WTC11 (cell line): Measurements from ENCODE around the gene ANGPTL2.

Source experiments
- CREB1 ChIP-seq: sonication (generic); formaldehyde crosslinking; IDR thresholded peaks from 2 replicates; pipeline ENCODE4 v1.8.0; 2023; ENCODE audit warnings: mild to moderate bottlenecking, missing genetic modification reagents
- MLX ChIP-seq: sonication (generic); formaldehyde crosslinking; IDR thresholded peaks from 2 replicates; pipeline ENCODE4 v1.8.1; 2023; ENCODE audit warnings: mild to moderate bottlenecking, missing genetic modification reagents, moderate library complexity
- TF ChIP-seq, protein P1 (sequence below): sonication (generic); formaldehyde crosslinking; IDR thresholded peaks from 2 replicates; pipeline ENCODE4 v1.8.0; 2022; ENCODE audit warnings: mild to moderate bottlenecking, missing genetic modification reagents
- TF ChIP-seq, protein P2 (sequence below): fragments of 200-600 bp; IDR thresholded peaks from 2 replicates; pipeline ENCODE4 v1.8.0; 2022; ENCODE audit warnings: antibody characterized with exemption

DNA sequence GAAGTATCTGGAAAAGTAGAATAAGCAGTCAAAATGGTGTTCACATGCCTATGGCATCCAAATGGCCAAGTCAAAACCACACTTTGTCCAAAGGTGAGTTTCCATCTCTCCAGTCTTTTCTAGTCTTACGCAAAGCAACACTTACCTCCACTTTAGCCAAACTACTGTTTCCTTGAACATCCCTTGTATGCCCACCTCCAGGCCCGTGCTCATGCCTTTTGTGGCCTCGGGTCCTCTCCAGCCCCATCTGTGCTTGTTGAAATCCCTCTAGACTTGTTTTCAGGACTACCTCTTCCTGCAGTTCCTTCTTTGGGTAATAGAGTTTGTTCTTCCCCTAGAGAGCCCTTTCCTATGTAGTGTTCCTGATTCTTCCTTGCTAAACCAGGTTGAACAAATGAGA, 61.0 kb downstream of the ANGPTL2 start:
- no peak for TF ChIP-seq CREB1 (CRISPR knock-in tag)
- TF ChIP-seq, protein P1, sequence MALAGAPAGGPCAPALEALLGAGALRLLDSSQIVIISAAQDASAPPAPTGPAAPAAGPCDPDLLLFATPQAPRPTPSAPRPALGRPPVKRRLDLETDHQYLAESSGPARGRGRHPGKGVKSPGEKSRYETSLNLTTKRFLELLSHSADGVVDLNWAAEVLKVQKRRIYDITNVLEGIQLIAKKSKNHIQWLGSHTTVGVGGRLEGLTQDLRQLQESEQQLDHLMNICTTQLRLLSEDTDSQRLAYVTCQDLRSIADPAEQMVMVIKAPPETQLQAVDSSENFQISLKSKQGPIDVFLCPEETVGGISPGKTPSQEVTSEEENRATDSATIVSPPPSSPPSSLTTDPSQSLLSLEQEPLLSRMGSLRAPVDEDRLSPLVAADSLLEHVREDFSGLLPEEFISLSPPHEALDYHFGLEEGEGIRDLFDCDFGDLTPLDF (CRISPR knock-in tag), result no peak
- TF ChIP-seq MLX (CRISPR knock-in tag), result no peak
- TF ChIP-seq, protein P2, sequence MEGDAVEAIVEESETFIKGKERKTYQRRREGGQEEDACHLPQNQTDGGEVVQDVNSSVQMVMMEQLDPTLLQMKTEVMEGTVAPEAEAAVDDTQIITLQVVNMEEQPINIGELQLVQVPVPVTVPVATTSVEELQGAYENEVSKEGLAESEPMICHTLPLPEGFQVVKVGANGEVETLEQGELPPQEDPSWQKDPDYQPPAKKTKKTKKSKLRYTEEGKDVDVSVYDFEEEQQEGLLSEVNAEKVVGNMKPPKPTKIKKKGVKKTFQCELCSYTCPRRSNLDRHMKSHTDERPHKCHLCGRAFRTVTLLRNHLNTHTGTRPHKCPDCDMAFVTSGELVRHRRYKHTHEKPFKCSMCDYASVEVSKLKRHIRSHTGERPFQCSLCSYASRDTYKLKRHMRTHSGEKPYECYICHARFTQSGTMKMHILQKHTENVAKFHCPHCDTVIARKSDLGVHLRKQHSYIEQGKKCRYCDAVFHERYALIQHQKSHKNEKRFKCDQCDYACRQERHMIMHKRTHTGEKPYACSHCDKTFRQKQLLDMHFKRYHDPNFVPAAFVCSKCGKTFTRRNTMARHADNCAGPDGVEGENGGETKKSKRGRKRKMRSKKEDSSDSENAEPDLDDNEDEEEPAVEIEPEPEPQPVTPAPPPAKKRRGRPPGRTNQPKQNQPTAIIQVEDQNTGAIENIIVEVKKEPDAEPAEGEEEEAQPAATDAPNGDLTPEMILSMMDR, result no peak
